ENCODE results near the gene CYP27B1. TPM values are rescaled to one million over a fixed set of nuclear protein-coding genes. Genes with fewer than 3 reads are reported as not detected.
A peak's percentile ranks its signal among the peaks of the same experiment; 100 is the strongest.

CYP27B1 gene
- total and polyA plus RNA-seq, 2 donors from 2014 or later, result 3.5 to 33.4 TPM

DNA sequence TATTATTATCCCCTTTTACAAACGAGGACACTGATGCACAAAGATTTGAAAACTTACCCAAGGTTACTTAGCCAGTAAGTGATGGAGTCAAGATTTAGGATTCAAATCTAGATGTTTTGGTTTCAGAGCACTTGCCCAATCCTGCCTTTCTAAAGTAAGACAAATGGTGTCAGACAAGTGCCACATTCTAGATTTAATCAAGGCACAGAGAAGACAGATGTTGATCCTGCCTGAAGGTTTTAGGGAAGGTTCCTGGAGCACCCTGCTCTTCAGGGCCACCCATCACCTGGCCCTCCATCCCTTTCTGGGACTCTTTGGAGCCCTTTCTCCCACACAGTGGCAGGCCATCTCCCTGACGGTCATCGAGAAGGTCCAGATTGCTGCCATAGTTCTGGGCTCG is 9.1 kb downstream of the CYP27B1 start:
- Histone ChIP-seq H3K36me3 (ENCODE audit: control insufficient read depth in 2 of 3, insufficient read depth in 3 of 3, low read length in 3 of 3) (peaks cover 4% of the 10 kb centered on the region in 3 donors), H3K4me1 (ENCODE audit: control insufficient read depth in 2 of 3, insufficient read depth in 2 of 3, low read depth in 1 of 3, low read length in 3 of 3) (peaks cover 2 to 9% (median 4%) of the 10 kb centered on the region in 3 donors), H3K4me3 (ENCODE audit: low read length in 3 of 3) (no peak overlapping the region), H3K9me3 (ENCODE audit: control insufficient read depth in 2 of 3, insufficient read depth in 1 of 3, low read length in 3 of 3) (no peaks in the 10 kb centered on the region), H3K27ac (ENCODE audit: low read depth in 2 of 2, low read length in 2 of 2) (no peak overlapping the region), H3K9ac (ENCODE audit: low read length in 3 of 3) (no peak overlapping the region), H3K27me3 (ENCODE audit: control insufficient read depth, insufficient read depth, low read length) (no peaks in the 10 kb centered on the region)
- TF ChIP-seq CTCF (IDR thresholded peaks at IDR 0.05; ENCODE audit: borderline replicate concordance, extremely low read depth, insufficient read depth), result no peak
- FAIRE-seq (no peak), DNase-seq (no peak)
- intact Hi-C loops (cut with DNase I), result no loop called here

DNA sequence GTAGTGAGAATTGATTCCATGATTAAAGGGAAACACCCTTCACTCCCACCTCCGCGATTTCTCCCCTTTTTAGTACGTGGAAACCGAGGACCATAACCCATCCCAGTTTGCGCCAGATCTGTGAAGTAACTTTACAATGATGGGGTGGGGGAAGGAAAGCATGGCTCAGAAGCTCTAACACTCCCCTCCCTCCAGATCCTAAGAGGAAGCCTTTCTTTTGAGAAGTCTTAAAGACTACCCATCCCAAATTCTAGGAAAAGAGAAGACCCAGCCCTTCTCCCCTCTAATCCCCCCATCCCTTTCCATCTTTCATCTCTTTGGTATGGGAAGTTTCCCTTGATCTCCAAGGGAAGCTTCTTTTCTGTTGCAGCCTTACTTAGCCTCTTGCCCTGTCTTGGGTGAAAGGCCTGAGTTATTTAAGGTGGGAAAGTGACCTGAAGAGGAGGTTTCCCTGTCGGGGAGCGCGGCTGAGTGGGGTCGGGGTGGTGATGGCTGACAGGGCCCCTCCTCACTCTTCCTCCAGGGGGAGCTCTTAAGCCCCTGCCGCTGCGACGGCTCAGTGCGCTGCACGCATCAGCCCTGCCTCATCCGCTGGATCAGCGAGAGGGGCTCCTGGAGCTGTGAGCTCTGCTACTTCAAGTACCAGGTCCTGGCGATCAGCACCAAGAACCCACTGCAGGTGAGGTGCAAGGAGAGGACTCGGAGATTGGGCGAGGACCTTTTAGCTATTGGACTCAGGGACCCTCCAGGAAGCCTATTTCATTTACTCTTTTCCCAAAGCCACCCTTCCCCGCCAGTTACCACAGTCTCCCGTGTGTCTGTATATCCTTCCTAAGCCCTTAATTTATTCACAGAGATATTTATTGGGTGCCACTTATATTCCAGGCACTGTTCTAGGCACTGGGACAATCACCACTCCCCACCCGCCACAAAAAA is 10.2 kb downstream of the CYP27B1 start:
- intact Hi-C loops (cut with DNase I), result no loop called here
- H3K27ac ChIP-seq (ENCODE audit: low read depth in 2 of 2, low read length in 2 of 2), result no peak overlapping the region

DNA sequence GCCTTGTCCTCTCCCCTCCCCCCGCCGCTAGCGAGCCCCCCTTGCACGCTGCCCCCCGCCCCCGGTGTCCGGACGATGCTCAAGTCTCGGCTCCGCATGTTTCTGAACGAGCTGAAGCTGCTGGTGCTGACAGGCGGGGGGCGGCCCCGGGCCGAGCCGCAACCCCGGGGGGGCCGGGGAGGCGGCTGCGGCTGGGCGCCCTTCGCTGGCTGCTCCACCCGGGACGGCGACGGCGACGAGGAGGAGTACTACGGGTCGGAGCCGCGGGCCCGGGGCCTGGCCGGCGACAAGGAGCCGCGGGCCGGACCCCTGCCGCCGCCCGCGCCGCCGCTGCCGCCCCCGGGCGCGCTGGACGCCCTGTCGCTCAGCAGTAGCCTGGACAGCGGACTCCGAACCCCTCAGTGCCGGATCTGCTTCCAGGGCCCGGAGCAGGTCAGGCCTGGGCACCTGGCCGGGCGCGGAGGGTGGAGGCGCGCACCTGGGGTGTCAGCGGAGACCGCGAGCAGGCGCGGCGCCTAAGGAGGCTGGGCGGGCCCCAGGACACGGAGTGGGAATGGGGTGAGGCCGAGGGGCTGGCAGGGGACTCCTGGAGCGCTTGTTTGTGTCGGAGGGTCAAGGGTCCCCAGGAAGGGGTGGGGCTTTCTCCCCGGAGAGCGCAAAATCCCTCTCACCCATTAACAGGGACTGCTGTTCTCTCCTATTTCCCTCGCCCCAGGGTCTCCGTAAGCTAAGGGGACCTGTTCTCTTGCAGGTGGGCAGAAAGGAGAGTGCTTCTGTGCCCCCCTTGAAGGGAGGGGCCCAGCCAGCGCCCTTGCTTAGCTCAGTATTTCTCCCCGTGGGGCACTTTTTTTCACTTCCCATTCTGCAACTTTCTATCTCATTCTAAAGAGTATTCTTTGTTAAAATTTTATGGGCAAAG is 11.2 kb downstream of the CYP27B1 start:
- Histone ChIP-seq H3K9ac (ENCODE audit: low read length in 3 of 3) (peak overlapping the region in 2 of 3 donors; percentile 4 to 52), H3K27ac (ENCODE audit: low read depth in 2 of 2, low read length in 2 of 2) (peak overlapping the region in 1 of 2 donors; percentile 63), H3K9me3 (ENCODE audit: control insufficient read depth in 2 of 3, insufficient read depth in 1 of 3, low read length in 3 of 3) (no peaks in the 10 kb centered on the region), H3K4me1 (ENCODE audit: control insufficient read depth in 2 of 3, insufficient read depth in 2 of 3, low read depth in 1 of 3, low read length in 3 of 3) (peaks cover 4 to 20% (median 6%) of the 10 kb centered on the region in 3 donors), H3K27me3 (ENCODE audit: control insufficient read depth, insufficient read depth, low read length) (no peaks in the 10 kb centered on the region), H3K36me3 (ENCODE audit: control insufficient read depth in 2 of 3, insufficient read depth in 3 of 3, low read length in 3 of 3) (peaks cover 0 to 4% (median 4%) of the 10 kb centered on the region in 3 donors), H3K4me3 (ENCODE audit: low read length in 3 of 3) (peak overlapping the region; percentile 42 to 73 (median 61))
- DNase-seq (peak in 4 of 5 donors; percentile 54 to 84 (median 70)), FAIRE-seq (no peak)
- intact Hi-C loops (cut with DNase I), result no loop called here
- no peak for TF ChIP-seq CTCF (IDR thresholded peaks at IDR 0.05; ENCODE audit: borderline replicate concordance, extremely low read depth, insufficient read depth)

More for the DNA sequence above, 10.2 kb downstream of the CYP27B1 start:
- peaks cover 0 to 4% (median 4%) of the 10 kb centered on the region in 3 donors for H3K36me3 ChIP-seq (ENCODE audit: control insufficient read depth in 2 of 3, insufficient read depth in 3 of 3, low read length in 3 of 3)
- H3K27me3 ChIP-seq (ENCODE audit: control insufficient read depth, insufficient read depth, low read length), result no peaks in the 10 kb centered on the region
- H3K9ac ChIP-seq (ENCODE audit: low read length in 3 of 3), result peak overlapping the region in 2 of 3 donors; percentile 34 to 52
- no peak for FAIRE-seq
- H3K9me3 ChIP-seq (ENCODE audit: control insufficient read depth in 2 of 3, insufficient read depth in 1 of 3, low read length in 3 of 3), result no peaks in the 10 kb centered on the region
- H3K4me3 ChIP-seq (ENCODE audit: low read length in 3 of 3), result peak overlapping the region; percentile 42 to 73 (median 61)
- peaks cover 4 to 12% (median 6%) of the 10 kb centered on the region in 3 donors for H3K4me1 ChIP-seq (ENCODE audit: control insufficient read depth in 2 of 3, insufficient read depth in 2 of 3, low read depth in 1 of 3, low read length in 3 of 3)
- TF ChIP-seq CTCF (IDR thresholded peaks at IDR 0.05; ENCODE audit: borderline replicate concordance, extremely low read depth, insufficient read depth), result peak; percentile 35
- DNase-seq, result peak in 3 of 5 donors; percentile 35 to 80 (median 58)

Data from kidney (tissue), 14 donors.